A673 (cell line): ENCODE results near the gene AMBRA1. TPM values are rescaled to one million over a fixed set of nuclear protein-coding genes. Genes with fewer than 3 reads are reported as not detected.

ENCODE experiments used
- BruUV-seq: library from RNA; stranded (reverse); fragments of 400-500 nt; replicated peaks from 2 replicates; lab custom pipeline; 2021; lab: Mats Ljungman, UMichigan
- CTCF ChIA-PET: fragments of 300-600 bp; sonication (Branson Sonifier 250); formaldehyde crosslinking; loops from one replicate; lab custom pipeline; 2022; ENCODE audit warnings: antibody characterized with exemption; lab: Charles Lee
- POLR2A ChIA-PET: fragments of 300-600 bp; sonication (Branson Sonifier 250); formaldehyde crosslinking; loops from one replicate; lab custom pipeline; 2022; ENCODE audit warnings: antibody characterized with exemption; ENCODE audit not compliant: low non-redundant PET; lab: Charles Lee
- DNase-seq: peaks from one replicate; pipeline ENCODE4 v3.0.0-alpha.2; 2015; ENCODE audit warnings: low spot score
- H3K27ac ChIP-seq: fragments of 200-600 bp; sonication (generic); 2 replicates; pipeline ENCODE4 v1.5.1; 2016; ENCODE audit warnings: mixed run types, low read depth, mild to moderate bottlenecking, mixed read lengths, antibody characterized with exemption, low read length; ENCODE audit not compliant: poor library complexity, severe bottlenecking
- H3K27me3 ChIP-seq: fragments of 200-600 bp; sonication (generic); replicated peaks from 2 replicates; pipeline ENCODE4 v1.6.1; 2017; ENCODE audit warnings: mixed run types, low read depth, mild to moderate bottlenecking, mixed read lengths, antibody characterized with exemption, low read length; ENCODE audit not compliant: insufficient read depth, poor library complexity
- H3K36me3 ChIP-seq: fragments of 200-600 bp; sonication (generic); 2 replicates; pipeline ENCODE4 v1.6.1; 2016; ENCODE audit warnings: mixed run types, mild to moderate bottlenecking, mixed read lengths, antibody characterized with exemption, low read length; ENCODE audit not compliant: insufficient read depth, poor library complexity, severe bottlenecking
- H3K4me1 ChIP-seq: fragments of 200-600 bp; sonication (generic); 2 replicates; pipeline ENCODE4 v1.6.1; 2017; ENCODE audit warnings: mixed run types, mild to moderate bottlenecking, mixed read lengths, antibody characterized with exemption, low read length; ENCODE audit not compliant: insufficient read depth, poor library complexity, severe bottlenecking
- H3K4me3 ChIP-seq: fragments of 200-600 bp; sonication (generic); 2 replicates; pipeline ENCODE4 v1.5.1; 2016; ENCODE audit warnings: low read depth, mixed run types, mild to moderate bottlenecking, mixed read lengths, low read length; ENCODE audit not compliant: poor library complexity, severe bottlenecking
- H3K9me3 ChIP-seq: fragments of 200-600 bp; sonication (generic); 2 replicates; pipeline ENCODE4 v1.6.1; 2016; ENCODE audit warnings: mixed run types, low read depth, mild to moderate bottlenecking, mixed read lengths, antibody characterized with exemption, low read length; ENCODE audit not compliant: poor library complexity, severe bottlenecking
- CTCF ChIP-seq: fragments of 300-800, 200-600 bp; sonication (generic); conservative IDR thresholded peaks from 2 replicates; pipeline ENCODE4 v1.5.1; 2017; ENCODE audit warnings: low read depth, mild to moderate bottlenecking, antibody characterized with exemption, low read length, moderate library complexity, mixed read lengths
- EZH2 ChIP-seq: fragments of 200-600 bp; sonication (generic); IDR thresholded peaks from 2 replicates; pipeline ENCODE4 v1.6.1; 2017; ENCODE audit warnings: borderline replicate concordance, low read depth, mild to moderate bottlenecking, mixed read lengths, antibody characterized with exemption, low read length; ENCODE audit not compliant: poor library complexity, severe bottlenecking
- intact Hi-C: fragments of 100-400 bp; cut with micrococcal nuclease; formaldehyde crosslinking; loops from one replicate; pipeline ENCODE4 v1.10.0; 2022; ENCODE audit not compliant: unreplicated experiment
- total RNA-seq: library from RNA; stranded (reverse); gene quantifications from 2 replicates; pipeline ENCODE4 v1.2.3, GENCODE V29; 2021

AMBRA1 gene
- total RNA-seq, 1 experiment from 2014 or later, result 78.1 TPM

GRCh38 chr11:46642627-46643335 is 49.0 kb upstream of the AMBRA1 start:
- Histone ChIP-seq H3K4me3 (no peak overlapping the region), H3K27me3 (no peaks in the 10 kb centered on the region), H3K27ac (no peak overlapping the region), H3K36me3 (peaks cover 19% of the 10 kb centered on the region), H3K9me3 (peaks cover 6% of the 10 kb centered on the region), H3K4me1 (peaks cover 3% of the 10 kb centered on the region)
- POLR2A ChIA-PET, result no interaction called here
- BruUV-seq, result no TSS peak
- no peak for DNase-seq
- CTCF ChIA-PET, result no interaction called here
- intact Hi-C loops, result no loop called here
- TF ChIP-seq EZH2 (no peak), CTCF (no peak)

- H3K27ac ChIP-seq, result no peak overlapping the region
- BruUV-seq, result no TSS peak
- H3K27me3 ChIP-seq, result no peaks in the 10 kb centered on the region
- H3K9me3 ChIP-seq, result peaks cover 6% of the 10 kb centered on the region
- no peak overlapping the region for H3K4me3 ChIP-seq
- H3K4me1 ChIP-seq, result peaks cover 3% of the 10 kb centered on the region
- ChIA-PET CTCF (no interaction called here), POLR2A (interaction anchor here (0.6 to 0.7 kb wide), 2 partner anchors 24 to 177 kb away, joined by 3 to 14 read pairs; no protein-coding TSS in a partner anchor)
- no peak for DNase-seq
- TF ChIP-seq EZH2, result no peak
- peaks cover 19% of the 10 kb centered on the region for H3K36me3 ChIP-seq
- intact Hi-C loops, result no loop called here
Observed at GRCh38 chr11:46641639-46642038, 47.8 kb upstream of the AMBRA1 start.

GRCh38 chr11:46640036-46640788 is 46.4 kb upstream of the AMBRA1 start:
- no peak overlapping the region for H3K4me3 ChIP-seq
- peaks cover 3% of the 10 kb centered on the region for H3K4me1 ChIP-seq
- intact Hi-C loops, result no loop called here
- ChIA-PET POLR2A (interaction anchor here (0.5 to 0.6 kb wide), 2 partner anchors 76 to 590 kb away, joined by 3 read pairs; no protein-coding TSS in a partner anchor), CTCF (interaction anchor here (0.7 kb wide), 1 partner anchor 289 kb away, joined by 5 read pairs; no protein-coding TSS in a partner anchor)
- H3K27me3 ChIP-seq, result no peaks in the 10 kb centered on the region
- no peak for DNase-seq
- peak overlapping the region; percentile 1 for H3K27ac ChIP-seq
- no TSS peak for BruUV-seq
- TF ChIP-seq EZH2, result no peak
- no peak for TF ChIP-seq CTCF
- H3K9me3 ChIP-seq, result peaks cover 6% of the 10 kb centered on the region
- peaks cover 15% of the 10 kb centered on the region for H3K36me3 ChIP-seq
